Measurements from ENCODE around the gene OR4D10.

GRCh38 chr11:59501931-59502330 is 28.8 kb downstream of the OR4D10 start:
- TF ChIP-seq CTCF (IDR thresholded peaks at IDR 0.05) (no peak), POLR2A (IDR thresholded peaks at IDR 0.05) (no peak)

Data from thyroid gland (tissue), 4 donors.